ENCODE measurements around the gene USP34. TPM values are rescaled to one million over a fixed set of nuclear protein-coding genes. Genes with fewer than 3 reads are reported as not detected.

USP34 gene
- polyA plus RNA-seq, 1 donor, result 102 TPM

- DNase-seq, result no peak
- no CpG with 5 or more reads among the region's 1 CpG for WGBS (ENCODE audit: insufficient coverage, low lambda C conversion rate)
- Histone ChIP-seq H3K36me3 (ENCODE audit: control insufficient read depth, insufficient read depth, low read length) (peaks cover 41% of the 10 kb centered on the region), H3K4me3 (ENCODE audit: low read length) (no peak overlapping the region), H3K27me3 (ENCODE audit: control insufficient read depth, insufficient read depth, low read length) (no peaks in the 10 kb centered on the region), H3K27ac (ENCODE audit: low read length) (no peak overlapping the region), H3K9me3 (ENCODE audit: control insufficient read depth, low read depth, low read length) (no peaks in the 10 kb centered on the region), H3K4me1 (ENCODE audit: control insufficient read depth, insufficient read depth, low read length) (no peaks in the 10 kb centered on the region)
Observed at GRCh38 chr2:61377046-61377445, 93.8 kb downstream of the USP34 start.

- no peak for DNase-seq
- Histone ChIP-seq H3K9me3 (ENCODE audit: control insufficient read depth, low read depth, low read length) (no peaks in the 10 kb centered on the region), H3K4me3 (ENCODE audit: low read length) (no peak overlapping the region), H3K27ac (ENCODE audit: low read length) (no peak overlapping the region), H3K4me1 (ENCODE audit: control insufficient read depth, insufficient read depth, low read length) (no peaks in the 10 kb centered on the region), H3K36me3 (ENCODE audit: control insufficient read depth, insufficient read depth, low read length) (peaks cover 39% of the 10 kb centered on the region), H3K27me3 (ENCODE audit: control insufficient read depth, insufficient read depth, low read length) (no peaks in the 10 kb centered on the region)
- WGBS (ENCODE audit: insufficient coverage, low lambda C conversion rate), result 100% methylated on average over 1 of the region's 4 CpGs
Observed at GRCh38 chr2:61376211-61376610, 94.7 kb downstream of the USP34 start.

- Histone ChIP-seq H3K9me3 (ENCODE audit: control insufficient read depth, low read depth, low read length) (no peaks in the 10 kb centered on the region), H3K36me3 (ENCODE audit: control insufficient read depth, insufficient read depth, low read length) (peaks cover 36% of the 10 kb centered on the region), H3K4me1 (ENCODE audit: control insufficient read depth, insufficient read depth, low read length) (no peaks in the 10 kb centered on the region), H3K27me3 (ENCODE audit: control insufficient read depth, insufficient read depth, low read length) (no peaks in the 10 kb centered on the region), H3K27ac (ENCODE audit: low read length) (no peak overlapping the region), H3K4me3 (ENCODE audit: low read length) (no peak overlapping the region)
- no peak for DNase-seq
Observed at GRCh38 chr2:61371027-61371426, 99.9 kb downstream of the USP34 start.

GRCh38 chr2:61368687-61369665, 101.9 kb downstream of the USP34 start:
- WGBS (ENCODE audit: insufficient coverage, low lambda C conversion rate), result 100% methylated on average over 5 of the region's 14 CpGs
- H3K36me3 ChIP-seq (ENCODE audit: control insufficient read depth, insufficient read depth, low read length), result peaks cover 39% of the 10 kb centered on the region
- H3K4me3 ChIP-seq (ENCODE audit: low read length), result no peak overlapping the region
- no peaks in the 10 kb centered on the region for H3K27me3 ChIP-seq (ENCODE audit: control insufficient read depth, insufficient read depth, low read length)
- no peaks in the 10 kb centered on the region for H3K9me3 ChIP-seq (ENCODE audit: control insufficient read depth, low read depth, low read length)
- no peak overlapping the region for H3K27ac ChIP-seq (ENCODE audit: low read length)
- no peaks in the 10 kb centered on the region for H3K4me1 ChIP-seq (ENCODE audit: control insufficient read depth, insufficient read depth, low read length)
- no peak for DNase-seq

GRCh38 chr2:61367177-61367576, 103.7 kb downstream of the USP34 start:
- H3K9me3 ChIP-seq (ENCODE audit: control insufficient read depth, low read depth, low read length), result no peaks in the 10 kb centered on the region
- peaks cover 35% of the 10 kb centered on the region for H3K36me3 ChIP-seq (ENCODE audit: control insufficient read depth, insufficient read depth, low read length)
- no peaks in the 10 kb centered on the region for H3K27me3 ChIP-seq (ENCODE audit: control insufficient read depth, insufficient read depth, low read length)
- WGBS (ENCODE audit: insufficient coverage, low lambda C conversion rate), result 100% methylated on average over 2 of the region's 12 CpGs
- no peak overlapping the region for H3K4me3 ChIP-seq (ENCODE audit: low read length)
- H3K4me1 ChIP-seq (ENCODE audit: control insufficient read depth, insufficient read depth, low read length), result no peaks in the 10 kb centered on the region
- no peak for DNase-seq
- H3K27ac ChIP-seq (ENCODE audit: low read length), result no peak overlapping the region

- DNase-seq, result no peak
- Histone ChIP-seq H3K4me1 (ENCODE audit: control insufficient read depth, insufficient read depth, low read length) (no peaks in the 10 kb centered on the region), H3K27ac (ENCODE audit: low read length) (no peak overlapping the region), H3K9me3 (ENCODE audit: control insufficient read depth, low read depth, low read length) (no peaks in the 10 kb centered on the region), H3K36me3 (ENCODE audit: control insufficient read depth, insufficient read depth, low read length) (peaks cover 33% of the 10 kb centered on the region), H3K4me3 (ENCODE audit: low read length) (no peak overlapping the region), H3K27me3 (ENCODE audit: control insufficient read depth, insufficient read depth, low read length) (no peaks in the 10 kb centered on the region)
- WGBS (ENCODE audit: insufficient coverage, low lambda C conversion rate), result no CpG with 5 or more reads among the region's 2 CpGs
Observed at GRCh38 chr2:61363580-61363979, 107.3 kb downstream of the USP34 start.

GRCh38 chr2:61362873-61363272, 108.0 kb downstream of the USP34 start:
- peaks cover 32% of the 10 kb centered on the region for H3K36me3 ChIP-seq (ENCODE audit: control insufficient read depth, insufficient read depth, low read length)
- no peak overlapping the region for H3K27ac ChIP-seq (ENCODE audit: low read length)
- no peak overlapping the region for H3K4me3 ChIP-seq (ENCODE audit: low read length)
- H3K4me1 ChIP-seq (ENCODE audit: control insufficient read depth, insufficient read depth, low read length), result no peaks in the 10 kb centered on the region
- H3K27me3 ChIP-seq (ENCODE audit: control insufficient read depth, insufficient read depth, low read length), result no peaks in the 10 kb centered on the region
- 100% methylated on average over 1 of the region's 1 CpG for WGBS (ENCODE audit: insufficient coverage, low lambda C conversion rate)
- no peak for DNase-seq
- no peaks in the 10 kb centered on the region for H3K9me3 ChIP-seq (ENCODE audit: control insufficient read depth, low read depth, low read length)

GRCh38 chr2:61361068-61361467, 109.8 kb downstream of the USP34 start:
- Histone ChIP-seq H3K9me3 (ENCODE audit: control insufficient read depth, low read depth, low read length) (no peaks in the 10 kb centered on the region), H3K27ac (ENCODE audit: low read length) (no peak overlapping the region), H3K4me1 (ENCODE audit: control insufficient read depth, insufficient read depth, low read length) (no peaks in the 10 kb centered on the region), H3K27me3 (ENCODE audit: control insufficient read depth, insufficient read depth, low read length) (no peaks in the 10 kb centered on the region), H3K4me3 (ENCODE audit: low read length) (no peak overlapping the region), H3K36me3 (ENCODE audit: control insufficient read depth, insufficient read depth, low read length) (peaks cover 21% of the 10 kb centered on the region)
- WGBS (ENCODE audit: insufficient coverage, low lambda C conversion rate), result no CpG with 5 or more reads among the region's 1 CpG
- DNase-seq, result no peak

GRCh38 chr2:61359058-61359457, 111.8 kb downstream of the USP34 start:
- Histone ChIP-seq H3K27me3 (ENCODE audit: control insufficient read depth, insufficient read depth, low read length) (no peaks in the 10 kb centered on the region), H3K4me3 (ENCODE audit: low read length) (no peak overlapping the region), H3K4me1 (ENCODE audit: control insufficient read depth, insufficient read depth, low read length) (no peaks in the 10 kb centered on the region), H3K27ac (ENCODE audit: low read length) (no peak overlapping the region), H3K36me3 (ENCODE audit: control insufficient read depth, insufficient read depth, low read length) (peaks cover 20% of the 10 kb centered on the region), H3K9me3 (ENCODE audit: control insufficient read depth, low read depth, low read length) (peaks cover 3% of the 10 kb centered on the region)
- no peak for DNase-seq

- WGBS (ENCODE audit: insufficient coverage, low lambda C conversion rate), result 90% methylated on average over 2 of the region's 6 CpGs
- H3K27ac ChIP-seq (ENCODE audit: low read length), result no peak overlapping the region
- H3K27me3 ChIP-seq (ENCODE audit: control insufficient read depth, insufficient read depth, low read length), result no peaks in the 10 kb centered on the region
Observed at GRCh38 chr2:61357681-61358080, 113.2 kb downstream of the USP34 start.

GRCh38 chr2:61356958-61357350, 113.9 kb downstream of the USP34 start:
- DNase-seq, result no peak
- H3K27ac ChIP-seq (ENCODE audit: low read length), result no peak overlapping the region
- H3K9me3 ChIP-seq (ENCODE audit: control insufficient read depth, low read depth, low read length), result peaks cover 16% of the 10 kb centered on the region
- WGBS (ENCODE audit: insufficient coverage, low lambda C conversion rate), result no CpG with 5 or more reads among the region's 1 CpG
- no peaks in the 10 kb centered on the region for H3K27me3 ChIP-seq (ENCODE audit: control insufficient read depth, insufficient read depth, low read length)
- peaks cover 21% of the 10 kb centered on the region for H3K36me3 ChIP-seq (ENCODE audit: control insufficient read depth, insufficient read depth, low read length)
- no peaks in the 10 kb centered on the region for H3K4me1 ChIP-seq (ENCODE audit: control insufficient read depth, insufficient read depth, low read length)
- H3K4me3 ChIP-seq (ENCODE audit: low read length), result no peak overlapping the region

More at GRCh38 chr2:61357681-61358080, 113.2 kb downstream of the USP34 start:
- peaks cover 14% of the 10 kb centered on the region for H3K9me3 ChIP-seq (ENCODE audit: control insufficient read depth, low read depth, low read length)
- H3K4me1 ChIP-seq (ENCODE audit: control insufficient read depth, insufficient read depth, low read length), result no peaks in the 10 kb centered on the region
- H3K4me3 ChIP-seq (ENCODE audit: low read length), result no peak overlapping the region
- H3K36me3 ChIP-seq (ENCODE audit: control insufficient read depth, insufficient read depth, low read length), result peaks cover 21% of the 10 kb centered on the region
- no peak for DNase-seq

Data from large intestine (tissue), 3 donors.